HCT116 (cell line): ENCODE measurements around the gene SLC10A6. TPM values are rescaled to one million over a fixed set of nuclear protein-coding genes. Genes with fewer than 3 reads are reported as not detected.

Experiments
- ATAC-seq: fragments of 200-7000 bp; cut with Tn5 transposase; 2 replicates; pipeline ENCODE4 v1.9.1; 2020; ENCODE audit warnings: mild to moderate bottlenecking, moderate library complexity
- BruUV-seq: library from RNA; stranded (reverse); fragments of 400-500 nt; replicated peaks from 2 replicates; lab custom pipeline; 2021; lab: Mats Ljungman, UMichigan
- CTCF ChIA-PET: fragments of 300-600 bp; sonication (Branson Sonifier 250); formaldehyde crosslinking; loops from one replicate; lab custom pipeline; 2021; ENCODE audit warnings: antibody characterized with exemption; lab: Charles Lee
- POLR2A ChIA-PET: fragments of 300-600, 350-600 bp; sonication (Branson Sonifier 250); formaldehyde crosslinking; loops from one replicate; lab custom pipeline; 2021; ENCODE audit warnings: antibody characterized with exemption; lab: Charles Lee
- RAD21 ChIA-PET, 2 experiments: fragments of 300-600 bp; sonication (Branson Sonifier 250); formaldehyde crosslinking; loops; one replicate each; lab custom pipeline; 2023; ENCODE audit warnings: low total read pairs in 2 of 2; ENCODE audit not compliant: uncharacterized antibody in 2 of 2, unreplicated experiment in 2 of 2, low non-redundant PET in 1 of 2; lab: Charles Lee
- DNase-seq: peaks from one replicate; pipeline ENCODE4 v3.0.0-alpha.2; 2010; ENCODE audit warnings: low read depth, low spot score
- H2AFZ ChIP-seq: fragments of 200-600 bp; shearing (Covaris generic), sonication (generic); 2 replicates; pipeline ENCODE4 v1.6.1; 2017; ENCODE audit warnings: low read depth, mixed run types, mixed read lengths, antibody characterized with exemption, low read length; ENCODE audit not compliant: poor library complexity, severe bottlenecking
- H3K27ac ChIP-seq: 2 replicates; pipeline ENCODE4 v1.5.1; 2012; ENCODE audit warnings: low read depth, low read length
- H3K27me3 ChIP-seq: fragments of 200-600 bp; sonication (generic); 2 replicates; pipeline ENCODE4 v1.6.1; 2016; ENCODE audit warnings: mixed run types, low read length, mixed read lengths; ENCODE audit not compliant: insufficient read depth
- H3K36me3 ChIP-seq, 2 experiments: fragments of 200-500 bp in 1 of 2; fragments of 200-600 bp in 1 of 2; sonication (Bioruptor generic) in 1 of 2; sonication (generic) in 1 of 2; 2 replicates each; pipeline versions ENCODE4 v1.5.1 to v1.6.1; 2014 to 2016; ENCODE audit warnings: low read length in 2 of 2, inconsistent platforms in 1 of 2, mixed read lengths in 1 of 2, mixed run types in 1 of 2; ENCODE audit not compliant: insufficient read depth in 2 of 2, control insufficient read depth in 1 of 2
- H3K4me1 ChIP-seq, 2 experiments: fragments of 200-600 bp in 1 of 2; sonication (generic) in 1 of 2; 2 replicates each; pipeline versions ENCODE4 v1.5.1 to v1.6.1; 2012 to 2017; ENCODE audit warnings: low read length in 2 of 2, inconsistent platforms in 1 of 2, mild to moderate bottlenecking in 1 of 2, mixed read lengths in 1 of 2, mixed run types in 1 of 2, moderate library complexity in 1 of 2; ENCODE audit not compliant: insufficient read depth in 2 of 2, control insufficient read depth in 1 of 2
- H3K4me2 ChIP-seq: fragments of 200-600 bp; sonication (generic); 2 replicates; pipeline ENCODE4 v1.6.1; 2017; ENCODE audit warnings: mixed run types, low read length, mixed read lengths
- H3K4me3 ChIP-seq, 2 experiments: fragments of 200-600 bp in 1 of 2; sonication (generic) in 1 of 2; replicated peaks in 1 of 2; 2 replicates each; pipeline ENCODE4 v1.5.1; 2011 to 2016; ENCODE audit warnings: low read length in 2 of 2, control low read depth in 1 of 2, low read depth in 1 of 2, mild to moderate bottlenecking in 1 of 2, mixed read lengths in 1 of 2, mixed run types in 1 of 2
- H3K79me2 ChIP-seq: fragments of 200-600 bp; sonication (generic); 2 replicates; pipeline ENCODE4 v1.6.1; 2017; ENCODE audit warnings: mild to moderate bottlenecking, mixed run types, low read length, moderate library complexity, mixed read lengths; ENCODE audit not compliant: insufficient read depth
- H3K9ac ChIP-seq: fragments of 200-600 bp; sonication (generic); 2 replicates; pipeline ENCODE4 v1.6.1; 2016; ENCODE audit warnings: low read length, mixed read lengths
- H3K9me2 ChIP-seq: fragments of 200-600 bp; sonication (generic), shearing (Covaris generic); 2 replicates; pipeline ENCODE4 v1.6.1; 2017; ENCODE audit warnings: mixed run types, mild to moderate bottlenecking, moderate library complexity; ENCODE audit not compliant: insufficient read depth
- H3K9me3 ChIP-seq, 2 experiments: fragments of 200-500 bp in 1 of 2; fragments of 200-600 bp in 1 of 2; sonication (Bioruptor generic) in 1 of 2; sonication (generic) in 1 of 2; 2 replicates each; pipeline ENCODE4 v1.6.1; 2014 to 2017; ENCODE audit warnings: low read length in 2 of 2, mixed read lengths in 2 of 2, inconsistent platforms in 1 of 2, low read depth in 1 of 2, mild to moderate bottlenecking in 1 of 2, mixed run types in 1 of 2, moderate library complexity in 1 of 2; ENCODE audit not compliant: control insufficient read depth in 1 of 2, insufficient read depth in 1 of 2
- H4K20me1 ChIP-seq: fragments of 200-600 bp; sonication (generic), shearing (Covaris generic); 2 replicates; pipeline ENCODE4 v1.6.1; 2017; ENCODE audit warnings: mixed run types, mild to moderate bottlenecking, moderate library complexity; ENCODE audit not compliant: insufficient read depth
- ATF3 ChIP-seq: IDR thresholded peaks from 2 replicates; pipeline ENCODE4 v1.6.1; 2012
- CEBPB ChIP-seq: IDR thresholded peaks from 2 replicates; pipeline ENCODE4 v1.6.1; 2012; ENCODE audit warnings: low read depth
- ELF1 ChIP-seq: IDR thresholded peaks from 2 replicates; pipeline ENCODE4 v1.6.1; 2012; ENCODE audit warnings: low read depth, borderline replicate concordance
- FOSL1 ChIP-seq: IDR thresholded peaks from 2 replicates; pipeline ENCODE4 v1.6.1; 2012; ENCODE audit warnings: low read depth
- JUND ChIP-seq: IDR thresholded peaks from 2 replicates; pipeline ENCODE4 v1.6.1; 2012
- POLR2A ChIP-seq: IDR thresholded peaks from 2 replicates; pipeline ENCODE4 v1.7.0; 2011; ENCODE audit warnings: borderline replicate concordance; ENCODE audit not compliant: insufficient read depth, insufficient read length; ENCODE audit errors: extremely low read depth
- RAD21 ChIP-seq: IDR thresholded peaks from 2 replicates; pipeline ENCODE4 v1.6.1; 2012; ENCODE audit warnings: low read depth, mild to moderate bottlenecking
- SP1 ChIP-seq: IDR thresholded peaks from 2 replicates; pipeline ENCODE4 v1.6.1; 2012; ENCODE audit warnings: low read depth
- SRF ChIP-seq: IDR thresholded peaks from 2 replicates; pipeline ENCODE4 v1.6.1; 2012; ENCODE audit warnings: low read depth
- TCF7L2 ChIP-seq: IDR thresholded peaks from 2 replicates; pipeline ENCODE4 v1.7.0; 2011; ENCODE audit warnings: borderline replicate concordance, inconsistent platforms; ENCODE audit not compliant: insufficient read depth, insufficient read length; ENCODE audit errors: extremely low read depth
- YY1 ChIP-seq: IDR thresholded peaks from 2 replicates; pipeline ENCODE4 v1.6.1; 2011; ENCODE audit warnings: low read length, low read depth, moderate library complexity, mild to moderate bottlenecking; ENCODE audit not compliant: insufficient replicate concordance; ENCODE audit errors: extremely low read depth
- ZBTB33 ChIP-seq: IDR thresholded peaks from 2 replicates; pipeline ENCODE4 v1.6.1; 2011; ENCODE audit warnings: mild to moderate bottlenecking, low read length, moderate library complexity; ENCODE audit not compliant: insufficient replicate concordance; ENCODE audit errors: extremely low read depth
- ZFX ChIP-seq: fragments of 450-650 bp; IDR thresholded peaks from 2 replicates; pipeline ENCODE4 v1.6.1; 2017
- ZNF274 ChIP-seq: fragments of 200-500 bp; sonication (Bioruptor generic); IDR thresholded peaks from 2 replicates; pipeline ENCODE4 v1.6.1; 2014; ENCODE audit warnings: mild to moderate bottlenecking, low read depth, low read length, inconsistent platforms
- intact Hi-C: fragments of 100-400 bp; cut with micrococcal nuclease; formaldehyde crosslinking; loops from 2 replicates; pipeline ENCODE4 v1.10.0; 2022
- total RNA-seq: library from RNA; stranded (reverse); gene quantifications from one replicate; pipeline ENCODE4 v1.2.1, GENCODE V29; 2021; ENCODE audit not compliant: unreplicated experiment

Gene SLC10A6
- total RNA-seq, 1 experiment from 2014 or later = not detected

- TF ChIP-seq TCF7L2 (no peak), YY1 (no peak), SRF (no peak), CEBPB (no peak), ATF3 (no peak), JUND (no peak), ELF1 (no peak), POLR2A (no peak), FOSL1 (no peak)
- Histone ChIP-seq H3K4me1 (peaks cover 5 to 22% of the 10 kb centered on the region in 2 experiments), H3K79me2 (no peaks in the 10 kb centered on the region), H3K9me3 (no peaks in the 10 kb centered on the region), H3K4me3 (no peak overlapping the region), H4K20me1 (no peaks in the 10 kb centered on the region), H3K27me3 (no peaks in the 10 kb centered on the region), H3K9ac (no peak overlapping the region), H3K4me2 (no peak overlapping the region), H3K36me3 (no peaks in the 10 kb centered on the region), H3K27ac (no peak overlapping the region), H2AFZ (no peak overlapping the region), H3K9me2 (no peaks in the 10 kb centered on the region)
- CTCF ChIA-PET = no interaction called here
- BruUV-seq = no TSS peak
- ATAC-seq = no peak
- intact Hi-C loops = no loop called here
- POLR2A ChIA-PET = no interaction called here
- RAD21 ChIA-PET = no interaction called here
- no peak for DNase-seq
These were observed 13.5 kb downstream of the SLC10A6 start for GRCh38 chr4:86835677-86836076.

GRCh38 chr4:86834901-86835300 is 14.3 kb downstream of the SLC10A6 start:
- Histone ChIP-seq H3K79me2 (no peaks in the 10 kb centered on the region), H3K27me3 (no peaks in the 10 kb centered on the region), H3K4me3 (no peak overlapping the region), H3K9ac (no peak overlapping the region), H3K27ac (no peak overlapping the region), H3K36me3 (no peaks in the 10 kb centered on the region), H4K20me1 (no peaks in the 10 kb centered on the region), H3K9me2 (no peaks in the 10 kb centered on the region), H3K4me1 (peaks cover 6 to 22% of the 10 kb centered on the region in 2 experiments), H3K9me3 (no peaks in the 10 kb centered on the region), H3K4me2 (no peak overlapping the region), H2AFZ (no peak overlapping the region)
- intact Hi-C loops = no loop called here
- BruUV-seq = no TSS peak
- CTCF ChIA-PET = no interaction called here
- no peak for TF ChIP-seq ZNF274
- TF ChIP-seq SP1 = no peak
- no peak for TF ChIP-seq RAD21
- TF ChIP-seq FOSL1 = no peak
- no peak for TF ChIP-seq ZFX
- no peak for TF ChIP-seq TCF7L2
- no peak for TF ChIP-seq ZBTB33
- no peak for TF ChIP-seq ELF1
- DNase-seq (no peak), ATAC-seq (no peak)
- RAD21 ChIA-PET = no interaction called here
- POLR2A ChIA-PET = no interaction called here
